ENCODE data around the gene ZSCAN31.
"Not testable (repeated sequence)": the region's sequence is repeated elsewhere in the genome, so short reads cannot be mapped to it uniquely, and the experiment has no call there.

GRCh38 chr6:28365590-28365989, 29.6 kb upstream of the ZSCAN31 start:
- TF ChIP-seq POLR2AphosphoS5, POLR2A (IDR thresholded peaks at IDR 0.05): not testable (repeated sequence)
